Measurements from ENCODE around the gene PPM1D.
"Not testable (repeated sequence)": the region's sequence is repeated elsewhere in the genome, so short reads cannot be mapped to it uniquely, and the experiment has no call there.

PPM1D gene
- total RNA-seq, result 24.5 to 32.5 (median 32.0) reads per million in 3 experiments

DNA sequence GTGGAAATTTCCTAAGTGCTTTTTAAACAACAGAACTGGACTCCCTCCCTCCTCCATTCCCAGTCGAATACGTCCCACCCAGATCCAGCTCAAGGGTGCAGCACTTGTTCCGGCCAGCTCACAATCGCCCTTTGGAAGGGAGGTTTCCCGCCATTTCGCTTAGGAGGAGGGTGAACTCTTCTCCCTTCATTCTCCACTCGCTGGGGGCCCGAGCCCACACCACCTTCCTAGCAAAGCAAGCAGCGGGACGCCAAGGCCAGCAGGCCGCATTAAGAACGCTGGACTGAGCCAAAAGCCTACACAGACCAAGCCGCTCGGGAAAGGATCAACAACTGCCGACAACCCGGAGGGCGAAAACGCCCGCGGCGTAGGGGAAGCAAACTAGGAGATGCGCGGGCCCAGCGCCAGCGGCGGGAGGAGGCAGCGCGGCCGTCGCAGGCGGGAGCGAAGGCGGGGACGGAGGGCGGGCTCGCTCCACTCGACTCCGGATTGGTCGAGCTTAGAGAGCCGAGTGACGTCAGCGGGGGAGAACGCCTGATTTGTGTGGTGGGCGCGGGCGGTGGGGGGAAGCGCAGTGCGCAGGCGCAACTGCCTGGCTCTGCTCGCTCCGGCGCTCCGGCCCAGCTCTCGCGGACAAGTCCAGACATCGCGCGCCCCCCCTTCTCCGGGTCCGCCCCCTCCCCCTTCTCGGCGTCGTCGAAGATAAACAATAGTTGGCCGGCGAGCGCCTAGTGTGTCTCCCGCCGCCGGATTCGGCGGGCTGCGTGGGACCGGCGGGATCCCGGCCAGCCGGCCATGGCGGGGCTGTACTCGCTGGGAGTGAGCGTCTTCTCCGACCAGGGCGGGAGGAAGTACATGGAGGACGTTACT lies at the start of gene PPM1D:
TSS of gene PPM1D (plus strand) at position 574 of the 870 bp plus-strand sequence. CDS start at position 796, 222 bp downstream.
- DNase-seq, result peak; percentile 95

- DNase-seq, result not testable (repeated sequence)
Observed at GRCh38 chr17:60552255-60552654, 47.7 kb upstream of the PPM1D start.

- no peak for DNase-seq
Observed at GRCh38 chr17:60554377-60554788, 45.6 kb upstream of the PPM1D start.

DNA sequence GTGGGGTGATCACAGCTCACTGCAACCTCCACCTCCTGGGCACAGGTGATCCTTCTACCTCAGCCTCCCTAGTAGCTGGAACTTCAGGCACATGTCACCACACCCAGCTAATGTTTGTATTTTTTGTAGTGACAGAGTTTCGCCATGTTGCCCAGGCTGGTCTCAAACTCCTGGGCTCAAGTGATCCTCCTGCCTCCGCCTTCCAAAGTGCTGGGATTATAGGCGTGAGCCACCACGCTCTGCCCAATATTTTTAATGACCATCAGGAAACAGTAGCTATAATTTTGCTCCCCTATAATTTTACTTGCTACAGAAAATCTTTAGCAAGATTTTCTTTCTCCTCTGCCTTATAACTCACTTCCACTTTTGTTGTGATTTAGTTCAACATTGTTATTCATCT lies 44.2 kb upstream of the PPM1D start:
- DNase-seq, result no peak

GRCh38 chr17:60557805-60558204 lies 42.2 kb upstream of the PPM1D start:
- DNase-seq, result no peak

- DNase-seq, result no peak
Observed at GRCh38 chr17:60559659-60559994, 40.4 kb upstream of the PPM1D start.

DNA sequence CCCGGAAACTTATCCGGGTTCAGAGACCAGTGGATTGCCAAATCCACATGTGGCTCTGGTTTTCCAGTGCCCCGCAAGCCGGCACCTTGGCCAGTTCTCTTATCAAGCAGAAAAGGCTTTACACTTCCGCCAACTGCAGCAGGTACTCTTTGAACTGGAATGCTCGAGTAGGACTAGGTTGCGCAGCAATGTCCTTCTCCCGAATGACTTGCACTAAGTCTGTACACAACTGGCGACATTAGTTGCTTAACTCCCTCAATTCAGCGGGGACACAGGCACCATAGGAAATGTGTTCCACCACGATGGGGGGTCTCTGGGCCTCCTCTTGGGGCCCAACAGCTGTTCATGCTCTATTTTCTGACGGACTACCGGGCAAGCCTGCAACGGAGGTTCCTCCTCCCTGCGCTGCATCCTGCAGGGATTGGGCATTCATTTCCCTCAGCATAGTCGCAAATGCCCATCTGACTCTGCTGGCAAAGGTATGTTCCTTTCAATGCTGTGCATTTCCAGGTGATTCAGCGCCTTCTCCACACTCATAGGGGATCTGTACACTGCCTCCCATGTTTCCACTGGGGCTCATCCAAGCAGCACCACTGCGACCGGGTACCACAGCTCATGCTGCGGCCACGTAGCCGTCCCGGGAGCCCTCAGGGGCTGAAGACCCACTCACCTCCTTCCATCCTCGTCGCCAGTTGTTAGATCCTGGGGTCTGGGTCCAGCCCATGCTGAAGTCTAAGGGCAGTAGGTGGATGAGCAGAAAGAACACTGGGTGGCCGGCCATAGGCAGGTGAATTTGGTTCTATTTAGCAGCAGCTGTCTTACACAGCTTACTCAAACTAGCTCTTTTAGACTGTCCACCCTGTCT lies 39.8 kb upstream of the PPM1D start:
- no peak for DNase-seq

DNA sequence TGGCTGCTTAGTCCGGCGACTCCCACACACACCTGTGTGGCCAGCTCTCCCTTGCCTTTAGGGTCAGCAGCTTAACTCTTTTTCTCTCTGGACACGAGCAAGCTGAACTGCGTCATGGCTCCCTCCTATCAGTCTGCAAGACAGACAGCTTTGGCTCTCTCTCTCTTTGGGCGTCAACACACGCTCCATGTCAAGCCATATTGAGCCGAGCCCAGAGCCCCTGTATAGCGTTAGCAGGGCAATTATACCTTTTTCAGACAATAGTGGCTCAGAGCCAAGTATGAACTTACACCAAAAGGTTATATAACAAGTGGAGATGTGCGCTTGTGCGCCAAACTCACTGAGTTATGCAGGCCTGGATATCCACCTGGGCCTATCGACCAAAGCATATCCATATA lies 39.1 kb upstream of the PPM1D start:
- no peak for DNase-seq

GRCh38 chr17:60562421-60562820 lies 37.6 kb upstream of the PPM1D start:
- no peak for DNase-seq

GRCh38 chr17:60563743-60564142 lies 36.2 kb upstream of the PPM1D start:
- DNase-seq, result no peak

DNA sequence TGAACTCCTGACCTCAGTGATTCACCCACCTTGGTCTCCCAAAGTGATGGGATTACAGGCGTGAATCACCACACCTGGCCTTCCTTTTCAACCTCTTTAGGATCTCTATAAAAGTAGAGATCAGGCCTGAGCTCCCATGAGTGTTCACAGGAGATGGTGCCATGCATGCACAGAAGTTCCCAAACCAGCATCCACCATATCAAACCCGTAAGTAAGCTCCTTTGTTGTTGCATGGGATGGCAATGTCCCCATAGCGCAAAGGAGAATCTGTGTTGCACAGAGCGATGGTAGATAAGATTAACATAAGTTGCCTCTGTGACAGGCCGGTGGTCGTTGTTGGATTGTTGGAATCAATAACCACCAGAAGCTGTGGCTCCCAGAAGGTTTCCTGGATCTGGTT lies 34.8 kb upstream of the PPM1D start:
- DNase-seq, result no peak

- no peak for DNase-seq
Observed at GRCh38 chr17:60573236-60574051, 26.5 kb upstream of the PPM1D start.

- DNase-seq, result no peak
Observed at GRCh38 chr17:60577147-60577915, 22.7 kb upstream of the PPM1D start.

- DNase-seq, result no peak
Observed at GRCh38 chr17:60579090-60579489, 20.9 kb upstream of the PPM1D start.

GRCh38 chr17:60579551-60579950 lies 20.4 kb upstream of the PPM1D start:
- no peak for DNase-seq

DNA sequence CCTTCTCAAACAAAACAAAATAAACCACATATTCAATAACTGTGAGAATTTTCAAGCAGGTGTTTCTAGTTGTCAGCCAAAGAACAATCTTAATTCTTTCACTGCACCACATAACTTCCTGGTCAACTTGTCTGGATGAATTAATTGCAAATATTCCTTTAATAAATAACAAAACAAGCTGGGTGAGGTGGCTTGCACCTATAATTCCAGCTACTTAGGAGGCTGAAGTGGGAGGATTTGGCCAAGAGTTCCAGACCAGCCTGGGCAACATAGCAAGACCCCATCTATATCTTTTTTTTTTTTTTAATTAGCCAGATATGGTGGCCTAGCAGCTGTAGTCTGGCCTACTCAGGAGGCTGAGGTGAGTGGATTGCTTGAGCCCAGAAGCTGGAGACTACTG lies 17.0 kb upstream of the PPM1D start:
- no peak for DNase-seq

DNA sequence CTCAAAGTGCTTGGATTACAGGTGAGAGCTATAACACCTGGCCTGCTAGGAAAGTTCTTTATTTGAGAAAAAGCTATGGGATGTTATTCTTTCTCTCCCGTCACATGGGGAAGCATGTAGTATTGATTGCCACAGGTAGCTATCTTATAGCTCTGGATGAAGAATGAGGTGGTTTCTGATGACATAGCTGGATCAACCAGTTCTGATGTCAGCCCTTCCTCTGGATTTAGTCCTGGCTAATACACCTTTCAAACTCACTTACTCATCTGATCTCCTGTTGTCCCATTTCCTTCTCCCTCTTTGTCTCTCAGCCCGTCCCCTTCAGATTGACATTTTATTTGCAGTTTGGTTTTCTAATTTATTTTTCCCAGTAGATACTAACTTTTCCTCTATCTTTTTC lies 14.1 kb upstream of the PPM1D start:
- no peak for DNase-seq

GRCh38 chr17:60586288-60586974 lies 13.6 kb upstream of the PPM1D start:
- DNase-seq, result no peak

- DNase-seq, result no peak
Observed at GRCh38 chr17:60590070-60590469, 9.9 kb upstream of the PPM1D start.

DNA sequence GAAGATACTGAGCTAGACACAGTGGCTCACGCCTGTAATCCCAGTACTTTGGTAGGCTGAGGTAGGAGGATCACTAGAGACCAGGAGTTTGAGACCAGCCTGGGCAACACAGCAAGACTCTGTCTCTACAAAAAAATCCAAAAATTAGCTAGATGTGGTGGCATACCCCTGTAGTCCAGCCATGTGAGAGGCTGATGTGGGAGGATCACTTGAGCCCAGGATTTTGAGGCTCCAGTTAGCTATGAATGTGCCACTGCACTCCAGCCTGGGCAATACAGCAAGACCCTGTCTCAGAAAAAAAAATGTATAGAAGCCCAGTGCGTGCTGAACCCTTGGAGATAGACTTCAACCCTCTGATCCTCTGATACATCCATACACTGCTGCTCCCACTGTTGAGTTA lies 7.2 kb upstream of the PPM1D start:
- no peak for DNase-seq

GRCh38 chr17:60593441-60594036 lies 6.5 kb upstream of the PPM1D start:
- DNase-seq, result not testable (repeated sequence)

Data from central memory CD4-positive, alpha-beta T cell (primary cell).